Tibial nerve (tissue), 4 donors: ENCODE results near the gene METAP1D. TPM values are rescaled to one million over a fixed set of nuclear protein-coding genes. Genes with fewer than 3 reads are reported as not detected.

ENCODE experiments used
- DNase-seq, 2 donors: peaks; one replicate each; pipeline ENCODE4 v3.0.0-alpha.2; 2019; ENCODE audit warnings: low spot score in 2 of 2
- H3K27ac ChIP-seq, 4 donors: fragments of 200-600 bp; sonication (generic) in 3 of 4; one replicate each; pipeline ENCODE4 v1.5.1; 2017 to 2019; ENCODE audit warnings: mild to moderate bottlenecking in 1 of 4
- H3K27me3 ChIP-seq, 2 donors: fragments of 200-600 bp; sonication (generic) in 1 of 2; one replicate each; pipeline versions ENCODE4 v1.5.1 to v1.6.0; 2017 to 2019
- H3K36me3 ChIP-seq, 3 donors: fragments of 200-600 bp; sonication (generic); one replicate each; pipeline ENCODE4 v1.5.1; 2018 to 2019
- H3K4me1 ChIP-seq, 4 donors: fragments of 200-600 bp; sonication (generic) in 3 of 4; one replicate each; pipeline ENCODE4 v1.5.1; 2017 to 2019
- H3K4me3 ChIP-seq, 4 donors: fragments of 200-600 bp; sonication (generic) in 3 of 4; one replicate each; pipeline ENCODE4 v1.5.1; 2017 to 2019; ENCODE audit warnings: mild to moderate bottlenecking in 1 of 4, moderate library complexity in 1 of 4
- H3K9me3 ChIP-seq, 4 donors: fragments of 200-600 bp; sonication (generic) in 3 of 4; one replicate each; pipeline ENCODE4 v1.5.1; 2017 to 2019
- CTCF ChIP-seq, 5 experiments: fragments of 200-600 bp in 3 of 5; fragments of 450-650 bp in 2 of 5; sonication (generic) in 3 of 5; IDR thresholded peaks; one replicate each; pipeline ENCODE4 v1.5.1; 2016 to 2019; ENCODE audit warnings: antibody characterized with exemption in 5 of 5, mild to moderate bottlenecking in 3 of 5, moderate library complexity in 2 of 5
- EP300 ChIP-seq, 2 donors: sonication (generic); formaldehyde crosslinking; IDR thresholded peaks; one replicate each; pipeline ENCODE4 v1.6.1; 2017; ENCODE audit warnings: antibody characterized with exemption in 2 of 2, mild to moderate bottlenecking in 1 of 2
- POLR2A ChIP-seq, 2 donors: fragments of 450-650 bp; IDR thresholded peaks; one replicate each; pipeline ENCODE4 v1.6.1; 2017; ENCODE audit warnings: antibody characterized with exemption in 2 of 2, mild to moderate bottlenecking in 2 of 2, moderate library complexity in 2 of 2
- WGBS, 2 donors: methylation state at CpG; one replicate each; pipeline ENCODE4 v1.1.5; 2018; 5-methylcytosine and 5-hydroxymethylcytosine counted together
- total RNA-seq, 4 donors: library from RNA; depleted of rRNA; stranded (reverse); fragments of >200 nt; gene quantifications; one replicate each; pipeline ENCODE4 v1.1.0, GENCODE V29; 2016

Gene METAP1D
- total RNA-seq, 4 donors from 2014 or later = 9.4 to 28.4 (median 14.7) TPM

GRCh38 chr2:172070936-172071335, 71.2 kb downstream of the METAP1D start:
- DNase-seq = no peak
- Histone ChIP-seq H3K27me3 (no peaks in the 10 kb centered on the region), H3K4me1 (no peaks in the 10 kb centered on the region), H3K9me3 (no peaks in the 10 kb centered on the region), H3K4me3 (no peak overlapping the region), H3K27ac (no peak overlapping the region), H3K36me3 (peaks cover 0 to 33% (median 0%) of the 10 kb centered on the region in 3 donors)
- no peak for TF ChIP-seq EP300 (IDR thresholded peaks at IDR 0.05)
- TF ChIP-seq POLR2A (IDR thresholded peaks at IDR 0.05) = no peak
- TF ChIP-seq CTCF (IDR thresholded peaks at IDR 0.05) = no peak
- 89 to 95% methylated on average over 1 of the region's 1 CpG for WGBS, 2 donors

GRCh38 chr2:172072303-172072702, 72.5 kb downstream of the METAP1D start:
- Histone ChIP-seq H3K4me3 (no peak overlapping the region), H3K9me3 (no peaks in the 10 kb centered on the region), H3K27me3 (no peaks in the 10 kb centered on the region), H3K4me1 (no peaks in the 10 kb centered on the region), H3K27ac (no peak overlapping the region), H3K36me3 (peaks cover 0 to 21% (median 0%) of the 10 kb centered on the region in 3 donors)
- TF ChIP-seq EP300 (IDR thresholded peaks at IDR 0.05) (no peak), CTCF (IDR thresholded peaks at IDR 0.05) (no peak), POLR2A (IDR thresholded peaks at IDR 0.05) (no peak)
- 89 to 95% methylated on average over 3 of the region's 3 CpGs for WGBS, 2 donors
- DNase-seq = no peak

GRCh38 chr2:172072706-172073105, 73.0 kb downstream of the METAP1D start:
- H3K4me3 ChIP-seq = no peak overlapping the region
- TF ChIP-seq CTCF (IDR thresholded peaks at IDR 0.05) (no peak), EP300 (IDR thresholded peaks at IDR 0.05) (no peak), POLR2A (IDR thresholded peaks at IDR 0.05) (no peak)
- H3K4me1 ChIP-seq = no peaks in the 10 kb centered on the region
- peaks cover 0 to 19% (median 0%) of the 10 kb centered on the region in 3 donors for H3K36me3 ChIP-seq
- H3K27ac ChIP-seq = no peak overlapping the region
- H3K27me3 ChIP-seq = no peaks in the 10 kb centered on the region
- DNase-seq = no peak
- H3K9me3 ChIP-seq = no peaks in the 10 kb centered on the region
- WGBS, 2 donors = 95 to 98% methylated on average over 2 of the region's 2 CpGs

- H3K36me3 ChIP-seq = peaks cover 0 to 13% (median 0%) of the 10 kb centered on the region in 3 donors
- H3K9me3 ChIP-seq = no peaks in the 10 kb centered on the region
- H3K4me1 ChIP-seq = no peaks in the 10 kb centered on the region
- H3K27ac ChIP-seq = no peak overlapping the region
- H3K4me3 ChIP-seq = no peak overlapping the region
- DNase-seq = no peak
- H3K27me3 ChIP-seq = no peaks in the 10 kb centered on the region
- 96 to 98% methylated on average over 4 of the region's 4 CpGs for WGBS, 2 donors
- TF ChIP-seq CTCF (IDR thresholded peaks at IDR 0.05) (no peak), EP300 (IDR thresholded peaks at IDR 0.05) (no peak), POLR2A (IDR thresholded peaks at IDR 0.05) (no peak)
These were observed 73.8 kb downstream of the METAP1D start for GRCh38 chr2:172073518-172073917.

GRCh38 chr2:172074254-172074653, 74.5 kb downstream of the METAP1D start:
- H3K4me1 ChIP-seq = no peaks in the 10 kb centered on the region
- WGBS, 2 donors = 98 to 100% methylated on average over 1 of the region's 1 CpG
- no peak overlapping the region for H3K4me3 ChIP-seq
- peaks cover 0 to 9% (median 0%) of the 10 kb centered on the region in 3 donors for H3K36me3 ChIP-seq
- no peak for TF ChIP-seq CTCF (IDR thresholded peaks at IDR 0.05)
- no peak for TF ChIP-seq EP300 (IDR thresholded peaks at IDR 0.05)
- no peak for TF ChIP-seq POLR2A (IDR thresholded peaks at IDR 0.05)
- DNase-seq = no peak
- H3K27me3 ChIP-seq = no peaks in the 10 kb centered on the region
- H3K9me3 ChIP-seq = no peaks in the 10 kb centered on the region
- H3K27ac ChIP-seq = no peak overlapping the region
